ENCODE measurements around the gene WDFY4.

Gene WDFY4

DNA sequence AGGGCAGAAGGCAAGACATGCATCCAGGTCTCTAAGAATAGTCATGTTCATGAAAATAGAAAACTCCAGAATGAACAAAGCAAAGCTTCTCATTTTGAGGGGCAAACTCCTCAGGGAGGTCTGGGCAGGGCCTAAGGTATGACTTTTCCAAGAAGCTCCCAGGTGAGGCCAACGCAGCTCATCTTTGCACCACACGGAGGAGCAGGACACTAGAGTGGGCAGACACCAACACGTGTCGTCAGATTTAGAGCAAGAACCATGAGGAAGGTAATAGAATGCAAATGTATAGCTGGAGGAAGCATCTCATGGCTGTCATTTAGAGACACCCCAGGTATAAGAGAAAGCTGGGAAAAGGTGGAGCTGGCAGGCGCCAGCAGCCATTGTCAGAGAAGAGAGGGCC lies 95.7 kb downstream of the WDFY4 start:
- H3K27ac ChIP-seq, result no peak overlapping the region
- peaks cover 41% of the 10 kb centered on the region; the same call in 1 of the 2 replicates for H3K36me3 ChIP-seq
- no peaks in the 10 kb centered on the region for H3K4me1 ChIP-seq
- no peak for TF ChIP-seq Cebpa-rat (IDR thresholded peaks at IDR 0.05)
- H3K4me2 ChIP-seq, result no peak overlapping the region
- no peak overlapping the region for H3K9ac ChIP-seq
- H3K4me3 ChIP-seq, result no peak overlapping the region
- H3K27me3 ChIP-seq, result no peaks in the 10 kb centered on the region
- H4K20me1 ChIP-seq, result no peaks in the 10 kb centered on the region
- H3K9me3 ChIP-seq, result no peaks in the 10 kb centered on the region

DNA sequence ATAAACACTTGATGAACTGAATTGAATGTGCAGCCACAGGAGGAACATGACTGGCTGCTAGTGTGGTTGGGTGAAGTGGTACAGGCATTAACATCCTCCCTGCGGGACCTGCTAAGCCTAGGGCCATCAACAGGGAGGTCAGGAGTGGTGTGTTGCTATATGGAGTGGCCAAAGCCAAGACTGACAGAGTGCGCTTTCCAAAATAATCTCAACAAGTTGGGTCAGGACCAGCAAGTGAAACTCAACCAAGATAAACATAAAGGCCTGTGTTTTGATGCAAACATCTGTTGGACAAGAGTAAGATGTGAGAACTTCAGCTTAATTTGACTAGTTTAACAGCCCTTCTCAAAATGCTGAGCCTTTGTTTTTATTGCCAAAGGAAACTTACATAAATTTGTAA lies 97.7 kb downstream of the WDFY4 start:
- no peaks in the 10 kb centered on the region for H3K4me1 ChIP-seq
- H3K4me3 ChIP-seq, result no peak overlapping the region
- TF ChIP-seq Cebpa-rat (IDR thresholded peaks at IDR 0.05), result no peak
- peaks cover 41% of the 10 kb centered on the region; the same call in 1 of the 2 replicates for H3K36me3 ChIP-seq
- H3K4me2 ChIP-seq, result no peak overlapping the region
- H4K20me1 ChIP-seq, result no peaks in the 10 kb centered on the region
- H3K9ac ChIP-seq, result no peak overlapping the region
- no peaks in the 10 kb centered on the region for H3K27me3 ChIP-seq
- no peaks in the 10 kb centered on the region for H3K9me3 ChIP-seq
- no peak overlapping the region for H3K27ac ChIP-seq

DNA sequence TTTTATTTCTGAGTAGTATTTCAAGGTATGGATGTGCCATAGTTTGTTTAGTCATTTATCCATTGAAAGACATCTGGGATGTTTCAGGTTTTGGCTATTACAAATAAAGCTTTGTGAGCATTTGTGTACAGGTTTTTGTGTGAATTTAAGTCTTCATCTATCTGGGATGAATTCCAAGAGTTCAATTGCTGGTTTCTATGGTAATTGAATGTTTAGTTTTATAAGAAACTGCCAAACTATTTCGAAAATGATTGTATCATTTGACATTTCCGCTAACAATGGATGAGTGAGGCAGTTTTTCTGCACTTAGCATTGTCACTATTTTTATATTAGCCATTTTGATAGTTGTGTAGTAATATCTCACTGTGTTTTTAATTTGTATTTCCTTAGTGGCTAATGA lies 99.4 kb downstream of the WDFY4 start:
- Histone ChIP-seq H3K4me2 (no peak overlapping the region), H3K4me3 (no peak overlapping the region), H3K9ac (no peak overlapping the region), H4K20me1 (no peaks in the 10 kb centered on the region), H3K9me3 (no peaks in the 10 kb centered on the region), H3K27me3 (no peaks in the 10 kb centered on the region), H3K36me3 (peaks cover 33% of the 10 kb centered on the region; the same call in 1 of the 2 replicates), H3K4me1 (no peaks in the 10 kb centered on the region), H3K27ac (no peak overlapping the region)
- TF ChIP-seq Cebpa-rat (IDR thresholded peaks at IDR 0.05), result no peak

DNA sequence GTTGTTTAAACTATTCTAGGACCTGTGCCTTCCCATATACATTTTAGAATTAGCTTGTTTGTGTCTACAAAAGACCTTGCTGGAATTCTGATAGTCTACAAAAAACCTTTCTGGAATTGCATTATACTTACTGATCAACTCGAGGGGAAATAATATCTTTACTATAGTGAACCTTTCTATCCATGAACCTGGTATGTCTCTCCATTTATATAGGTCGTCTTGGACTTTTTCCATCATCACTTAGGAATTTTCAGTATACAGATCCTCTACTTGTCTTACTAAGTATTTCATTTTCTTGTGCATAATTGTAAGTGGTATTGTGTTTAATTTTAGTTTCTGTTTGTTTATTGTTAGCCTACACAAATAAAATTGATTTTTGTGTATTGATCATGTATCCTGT lies 101.1 kb downstream of the WDFY4 start:
- no peak for TF ChIP-seq Cebpa-rat (IDR thresholded peaks at IDR 0.05)
- no peaks in the 10 kb centered on the region for H3K27me3 ChIP-seq
- H3K4me3 ChIP-seq, result no peak overlapping the region
- no peaks in the 10 kb centered on the region for H4K20me1 ChIP-seq
- no peak overlapping the region for H3K9ac ChIP-seq
- no peaks in the 10 kb centered on the region for H3K9me3 ChIP-seq
- no peaks in the 10 kb centered on the region for H3K4me1 ChIP-seq
- H3K27ac ChIP-seq, result no peak overlapping the region
- peaks cover 34% of the 10 kb centered on the region; the same call in 1 of the 2 replicates for H3K36me3 ChIP-seq
- no peak overlapping the region for H3K4me2 ChIP-seq

DNA sequence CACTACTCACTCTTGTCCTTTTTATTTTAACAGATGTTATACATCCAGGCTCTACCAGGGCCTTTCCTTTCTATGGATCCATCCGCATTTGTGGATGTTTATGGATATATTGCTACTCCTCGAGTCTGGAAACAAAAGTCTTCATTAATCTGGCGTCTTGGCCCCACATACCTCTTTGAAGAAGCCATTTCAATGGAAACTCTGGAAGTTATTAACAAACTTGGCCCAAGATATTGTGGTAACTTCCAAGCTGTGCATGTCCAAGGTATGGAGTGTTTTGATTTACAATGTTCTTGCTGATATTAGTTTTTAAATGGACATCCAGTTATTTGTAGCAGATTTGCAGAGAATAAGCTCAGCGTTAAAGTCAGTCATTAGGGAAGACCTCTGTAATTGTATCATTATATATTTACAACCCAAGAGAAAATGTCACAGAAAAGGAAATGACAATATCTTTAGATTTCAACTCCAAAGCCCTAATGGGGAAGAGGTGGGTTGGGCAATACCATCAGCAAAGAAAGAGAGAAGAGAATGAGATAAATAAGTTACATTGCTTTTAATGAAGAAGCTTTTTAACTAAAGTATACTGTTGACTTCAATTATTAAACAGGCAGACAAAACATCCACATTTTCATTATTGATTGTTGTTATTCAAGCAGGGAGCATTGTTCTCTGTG lies 102.1 kb downstream of the WDFY4 start:
- Histone ChIP-seq H3K36me3 (peaks cover 37% of the 10 kb centered on the region; the same call in 1 of the 2 replicates), H3K4me1 (no peaks in the 10 kb centered on the region), H3K9ac (no peak overlapping the region), H3K27me3 (no peaks in the 10 kb centered on the region), H4K20me1 (no peaks in the 10 kb centered on the region), H3K27ac (no peak overlapping the region), H3K4me2 (no peak overlapping the region), H3K4me3 (no peak overlapping the region), H3K9me3 (no peaks in the 10 kb centered on the region)
- TF ChIP-seq Cebpa-rat (IDR thresholded peaks at IDR 0.05), result no peak

DNA sequence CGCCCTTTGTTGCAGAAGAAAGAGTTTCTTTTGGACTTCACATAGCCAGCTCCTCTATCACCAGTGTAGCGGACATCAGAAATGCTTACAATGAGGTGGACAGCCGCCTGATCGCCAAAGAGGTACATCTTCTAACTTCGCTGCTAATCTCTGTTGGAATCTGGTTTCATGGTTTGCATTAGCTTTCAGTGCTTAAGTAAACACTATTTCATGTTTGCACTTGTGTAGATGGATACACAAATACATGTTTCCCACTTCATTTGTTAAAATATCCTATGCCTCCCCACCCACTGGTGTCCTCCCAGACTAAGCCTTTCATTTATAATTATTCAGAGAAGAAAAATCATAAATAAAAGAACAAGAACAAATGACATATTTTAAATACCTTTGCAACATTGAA lies 103.9 kb downstream of the WDFY4 start:
- no peaks in the 10 kb centered on the region for H4K20me1 ChIP-seq
- peaks cover 42% of the 10 kb centered on the region; the same call in 1 of the 2 replicates for H3K36me3 ChIP-seq
- H3K4me2 ChIP-seq, result no peak overlapping the region
- no peak overlapping the region for H3K9ac ChIP-seq
- no peaks in the 10 kb centered on the region for H3K9me3 ChIP-seq
- TF ChIP-seq Cebpa-rat (IDR thresholded peaks at IDR 0.05), result no peak
- H3K4me3 ChIP-seq, result no peak overlapping the region
- no peak overlapping the region for H3K27ac ChIP-seq
- H3K27me3 ChIP-seq, result no peaks in the 10 kb centered on the region
- no peaks in the 10 kb centered on the region for H3K4me1 ChIP-seq

DNA sequence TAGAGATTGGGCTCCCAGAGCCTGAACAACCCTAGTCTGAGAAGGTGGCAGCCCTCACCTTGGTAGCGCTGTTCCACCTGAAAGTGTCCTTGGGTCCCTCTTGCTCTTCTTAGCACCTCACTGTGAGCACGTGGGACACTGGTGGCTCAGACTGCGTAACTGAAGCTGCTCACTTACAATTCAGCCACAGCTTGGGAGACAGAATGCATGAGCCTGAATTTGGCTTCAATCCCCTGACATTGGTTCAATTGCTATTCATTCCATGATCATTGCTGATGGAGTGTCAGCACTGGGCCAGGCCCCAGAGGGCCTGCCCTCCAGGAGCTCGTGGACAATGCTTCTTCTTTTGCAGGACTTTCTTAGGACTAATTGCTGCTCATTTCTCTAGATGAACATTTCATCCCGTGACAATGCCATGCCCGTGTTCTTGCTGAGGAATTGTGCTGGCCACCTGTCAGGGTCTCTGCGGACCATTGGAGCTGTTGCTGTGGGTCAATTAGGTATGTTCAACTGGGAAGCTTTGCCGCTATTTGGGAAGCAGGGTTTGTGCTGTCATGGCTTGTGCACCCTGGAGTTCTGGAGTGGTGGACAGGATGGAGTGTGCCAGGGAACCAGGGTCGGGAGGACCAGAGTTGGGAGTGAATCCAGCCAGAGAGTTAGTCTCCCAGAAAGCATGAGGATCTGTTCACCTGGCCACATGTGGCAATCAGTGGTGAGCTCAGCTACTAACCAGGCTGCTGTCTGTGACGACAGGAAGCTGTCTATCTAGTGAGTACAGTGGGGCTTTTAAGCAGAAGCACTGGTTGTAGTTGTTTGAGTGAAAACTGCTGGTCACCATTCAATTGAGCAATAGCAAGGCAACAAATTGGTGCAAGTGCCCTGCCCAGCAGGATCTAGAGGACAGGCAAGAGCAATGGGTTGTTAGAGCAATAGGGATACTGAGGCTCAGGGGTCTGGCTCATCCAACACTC lies 105.1 kb downstream of the WDFY4 start:
- Histone ChIP-seq H3K27me3 (no peaks in the 10 kb centered on the region), H3K4me2 (no peak overlapping the region), H3K9me3 (no peaks in the 10 kb centered on the region), H3K36me3 (peaks cover 42% of the 10 kb centered on the region; the same call in 1 of the 2 replicates), H3K4me3 (no peak overlapping the region), H3K27ac (no peak overlapping the region), H3K4me1 (no peaks in the 10 kb centered on the region), H4K20me1 (no peaks in the 10 kb centered on the region), H3K9ac (no peak overlapping the region)
- no peak for TF ChIP-seq Cebpa-rat (IDR thresholded peaks at IDR 0.05)

DNA sequence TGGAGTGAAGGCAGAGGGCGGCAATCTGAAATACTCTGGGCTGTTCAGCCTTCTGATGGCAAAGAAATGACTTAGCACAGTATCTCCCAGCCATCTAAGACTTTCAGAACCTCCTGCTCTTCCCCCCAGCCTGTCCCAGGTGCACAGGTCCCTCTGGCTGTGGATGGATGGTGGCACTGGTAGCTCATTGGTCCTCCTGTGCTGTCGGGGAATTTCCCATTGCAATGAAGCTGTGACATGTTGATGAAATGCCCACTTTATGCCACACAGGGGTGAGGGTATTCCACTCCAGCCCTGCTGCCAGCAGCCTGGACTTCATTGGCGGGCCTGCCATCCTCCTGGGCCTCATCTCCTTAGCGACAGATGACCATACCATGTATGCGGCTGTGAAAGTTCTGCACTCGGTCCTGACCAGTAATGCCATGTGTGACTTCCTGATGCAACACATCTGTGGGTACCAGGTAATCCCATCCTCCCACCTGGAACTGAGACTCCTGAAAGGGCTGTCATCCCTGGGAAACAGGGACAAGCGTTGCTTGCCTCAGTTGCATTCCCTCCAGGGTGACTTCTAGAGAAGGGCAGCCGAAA lies 105.9 kb downstream of the WDFY4 start:
- no peaks in the 10 kb centered on the region for H3K27me3 ChIP-seq
- H3K27ac ChIP-seq, result no peak overlapping the region
- no peaks in the 10 kb centered on the region for H4K20me1 ChIP-seq
- no peaks in the 10 kb centered on the region for H3K4me1 ChIP-seq
- no peak overlapping the region for H3K4me3 ChIP-seq
- H3K9ac ChIP-seq, result no peak overlapping the region
- no peak overlapping the region for H3K4me2 ChIP-seq
- no peaks in the 10 kb centered on the region for H3K9me3 ChIP-seq
- peaks cover 43% of the 10 kb centered on the region; the same call in 1 of the 2 replicates for H3K36me3 ChIP-seq
- TF ChIP-seq Cebpa-rat (IDR thresholded peaks at IDR 0.05), result no peak

DNA sequence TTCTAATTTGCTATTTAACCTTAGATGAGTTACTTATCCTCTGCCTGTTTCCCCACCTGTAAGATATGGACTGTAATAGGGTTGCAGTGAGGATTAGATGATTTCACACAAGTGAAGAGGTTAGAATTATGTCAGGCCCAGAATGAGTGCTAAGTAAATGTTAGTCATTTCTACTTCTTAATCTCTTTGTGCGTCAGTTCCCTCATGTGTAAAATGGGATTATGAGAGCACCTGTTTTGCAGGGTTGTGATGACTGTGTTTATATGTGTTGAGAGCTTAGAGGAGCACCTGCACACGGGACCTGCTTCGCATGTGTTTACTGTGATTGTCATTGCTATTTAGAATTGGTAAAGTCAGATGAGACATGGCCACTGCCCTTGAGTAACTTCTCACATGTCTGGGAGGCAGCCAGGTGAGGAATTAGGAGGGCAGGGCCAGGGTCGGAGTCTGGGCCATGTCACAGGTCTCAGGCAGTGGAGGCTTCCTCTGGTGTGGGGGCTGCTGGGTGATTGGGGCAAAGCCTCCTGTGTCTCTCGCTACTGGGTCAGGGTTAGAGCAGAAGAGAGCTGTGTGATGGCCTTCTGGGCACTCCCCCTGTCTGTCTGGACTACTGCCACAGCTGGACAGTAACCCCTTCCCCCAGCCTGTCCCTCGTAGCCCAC lies 106.7 kb downstream of the WDFY4 start:
- no peaks in the 10 kb centered on the region for H3K27me3 ChIP-seq

More for the DNA sequence above, 106.7 kb downstream of the WDFY4 start:
- H3K36me3 ChIP-seq, result peaks cover 51% of the 10 kb centered on the region
- H3K4me3 ChIP-seq, result no peak overlapping the region
- H4K20me1 ChIP-seq, result no peaks in the 10 kb centered on the region
- no peak overlapping the region for H3K27ac ChIP-seq
- H3K9ac ChIP-seq, result no peak overlapping the region
- no peak overlapping the region for H3K4me2 ChIP-seq
- no peaks in the 10 kb centered on the region for H3K4me1 ChIP-seq
- no peak for TF ChIP-seq Cebpa-rat (IDR thresholded peaks at IDR 0.05)
- H3K9me3 ChIP-seq, result no peaks in the 10 kb centered on the region

Measured in BLaER1 (cell line).